Spleen (tissue), 11 donors: ENCODE results near the gene KCNJ8. TPM values are rescaled to one million over a fixed set of nuclear protein-coding genes. Genes with fewer than 3 reads are reported as not detected.

Experiments
- DNase-seq: peaks from one replicate; pipeline ENCODE4 v3.0.0-alpha.2; 2020
- H3K27ac ChIP-seq, 8 donors: fragments of 200-600 bp; sonication (generic) in 7 of 8; 1 replicate in 4 of 8; 2 replicates in 4 of 8; pipeline versions ENCODE4 v1.5.0 to v1.8.0; 2016 to 2021; ENCODE audit warnings: inconsistent platforms in 4 of 8, mild to moderate bottlenecking in 4 of 8, moderate library complexity in 1 of 8
- H3K27me3 ChIP-seq, 7 donors: fragments of 200-600 bp; sonication (generic) in 6 of 7; replicated peaks in 1 of 7; 1 replicate in 4 of 7; 2 replicates in 3 of 7; pipeline versions ENCODE4 v1.5.0 to v1.8.0; 2016 to 2021; ENCODE audit warnings: inconsistent platforms in 3 of 7, mild to moderate bottlenecking in 1 of 7
- H3K36me3 ChIP-seq, 6 donors: fragments of 200-600 bp; sonication (generic) in 5 of 6; 1 replicate in 4 of 6; 2 replicates in 2 of 6; pipeline versions ENCODE4 v1.5.0 to v1.8.0; 2016 to 2021; ENCODE audit warnings: inconsistent platforms in 2 of 6
- H3K4me1 ChIP-seq, 6 donors: fragments of 200-600 bp; sonication (generic) in 5 of 6; 1 replicate in 3 of 6; 2 replicates in 3 of 6; pipeline versions ENCODE4 v1.5.0 to v1.8.0; 2016 to 2021; ENCODE audit warnings: inconsistent platforms in 3 of 6
- H3K4me3 ChIP-seq, 8 donors: fragments of 200-600 bp; sonication (generic) in 7 of 8; 1 replicate in 4 of 8; 2 replicates in 4 of 8; pipeline versions ENCODE4 v1.5.0 to v1.8.0; 2016 to 2021; ENCODE audit warnings: inconsistent platforms in 4 of 8, mild to moderate bottlenecking in 4 of 8, moderate library complexity in 2 of 8
- H3K9me3 ChIP-seq, 8 donors: fragments of 200-600 bp; sonication (generic) in 7 of 8; 1 replicate in 4 of 8; 2 replicates in 4 of 8; pipeline versions ENCODE4 v1.5.0 to v1.8.0; 2016 to 2021; ENCODE audit warnings: inconsistent platforms in 4 of 8
- POLR2A ChIP-seq, 3 donors: fragments of 450-650 bp; IDR thresholded peaks; one replicate each; pipeline ENCODE4 v1.5.1; 2017; ENCODE audit warnings: antibody characterized with exemption in 3 of 3, mild to moderate bottlenecking in 1 of 3
- POLR2AphosphoS5 ChIP-seq, 3 donors: sonication (generic); formaldehyde crosslinking; IDR thresholded peaks; one replicate each; pipeline ENCODE4 v1.5.1; 2017; ENCODE audit warnings: antibody characterized with exemption in 3 of 3
- WGBS, 5 donors: extraction: QIAGEN DNeasy Blood & Tissue Kit in 3 of 5; methylation state at CpG; one replicate each; pipeline versions ENCODE4 v1.1.5 to v1.1.7; 2013 to 2018; 5-methylcytosine and 5-hydroxymethylcytosine counted together
- intact Hi-C: fragments of 100-400 bp; cut with DNase I; formaldehyde crosslinking; loops from one replicate; pipeline ENCODE4 v1.15.0; 2023; ENCODE audit warnings: low total_unique reads
- polyA plus RNA-seq, 3 donors: library from polyadenylated mRNA; stranded (reverse); fragments of 200-250 nt; gene quantifications; one replicate each; pipeline ENCODE4 v1.2.1, GENCODE V29; 2013
- total RNA-seq, 7 donors: library from RNA; depleted of rRNA in 3 of 7; stranded (reverse); fragments of >200 nt in 3 of 7; fragmentation: NEBNext Ultra II Directional in 4 of 7; extraction: Animal tissue kit (Norgen Biotek cat#: 25700) in 4 of 7; gene quantifications; one replicate each; pipeline versions ENCODE4 v1.1.0 to v1.2.1, GENCODE V29; 2016 to 2021
- TF ChIP-seq, protein P1 (sequence below), 11 experiments: fragments of 200-600 bp in 7 of 11; fragments of 450-650 bp in 4 of 11; sonication (generic) in 4 of 11; IDR thresholded peaks in 8 of 11; conservative IDR thresholded peaks in 3 of 11; 1 replicate in 7 of 11; 2 replicates in 4 of 11; pipeline versions ENCODE4 v1.4.0 to v1.8.0; 2016 to 2021; ENCODE audit warnings: antibody characterized with exemption in 11 of 11, inconsistent platforms in 4 of 11, mild to moderate bottlenecking in 1 of 11
- donor health status: healthy with polysubstance abuse.
- donor health status: DM: no; HTN: no; CAD: no; lungs with moderate emphysema.
- donor health status: DM: no; HTN: no; CAD: no.
- donor health status: Bipolar disorder and iron deficiency.
- donor health status: healthy.
- donor health status: DM: no; HTN: no; CAD: no.
- donor health status: DM: yes; HTN: yes; CAD: no.

KCNJ8 gene
- total and polyA plus RNA-seq, 10 donors, result 1.6 to 19.3 (median 6.8) TPM

- Histone ChIP-seq H3K9me3 (no peaks in the 10 kb centered on the region), H3K27ac (no peak overlapping the region), H3K4me1 (no peaks in the 10 kb centered on the region), H3K27me3 (no peaks in the 10 kb centered on the region), H3K36me3 (no peaks in the 10 kb centered on the region), H3K4me3 (no peak overlapping the region)
- WGBS, 5 donors, result 57 to 76% (median 72%) methylated on average over 2 of the region's 2 CpGs
- DNase-seq, result no peak
- TF ChIP-seq POLR2A (IDR thresholded peaks at IDR 0.05) (no peak), POLR2AphosphoS5 (IDR thresholded peaks at IDR 0.05) (no peak)
- TF ChIP-seq, protein P1, sequence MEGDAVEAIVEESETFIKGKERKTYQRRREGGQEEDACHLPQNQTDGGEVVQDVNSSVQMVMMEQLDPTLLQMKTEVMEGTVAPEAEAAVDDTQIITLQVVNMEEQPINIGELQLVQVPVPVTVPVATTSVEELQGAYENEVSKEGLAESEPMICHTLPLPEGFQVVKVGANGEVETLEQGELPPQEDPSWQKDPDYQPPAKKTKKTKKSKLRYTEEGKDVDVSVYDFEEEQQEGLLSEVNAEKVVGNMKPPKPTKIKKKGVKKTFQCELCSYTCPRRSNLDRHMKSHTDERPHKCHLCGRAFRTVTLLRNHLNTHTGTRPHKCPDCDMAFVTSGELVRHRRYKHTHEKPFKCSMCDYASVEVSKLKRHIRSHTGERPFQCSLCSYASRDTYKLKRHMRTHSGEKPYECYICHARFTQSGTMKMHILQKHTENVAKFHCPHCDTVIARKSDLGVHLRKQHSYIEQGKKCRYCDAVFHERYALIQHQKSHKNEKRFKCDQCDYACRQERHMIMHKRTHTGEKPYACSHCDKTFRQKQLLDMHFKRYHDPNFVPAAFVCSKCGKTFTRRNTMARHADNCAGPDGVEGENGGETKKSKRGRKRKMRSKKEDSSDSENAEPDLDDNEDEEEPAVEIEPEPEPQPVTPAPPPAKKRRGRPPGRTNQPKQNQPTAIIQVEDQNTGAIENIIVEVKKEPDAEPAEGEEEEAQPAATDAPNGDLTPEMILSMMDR (IDR thresholded peaks at IDR 0.05 in 8 of 11, conservative IDR thresholded peaks at IDR 0.05 in 3 of 11), result no peak
- intact Hi-C loops, result no loop called here
Measured at GRCh38 chr12:21818627-21819026, 44.1 kb upstream of the KCNJ8 start.

- TF ChIP-seq, protein P1 (IDR thresholded peaks at IDR 0.05 in 8 of 11, conservative IDR thresholded peaks at IDR 0.05 in 3 of 11), result no peak
- TF ChIP-seq POLR2AphosphoS5 (IDR thresholded peaks at IDR 0.05) (no peak), POLR2A (IDR thresholded peaks at IDR 0.05) (no peak)
- no peak overlapping the region for H3K27ac ChIP-seq
- WGBS, 5 donors, result 64 to 84% (median 74%) methylated on average over 1 of the region's 1 CpG
- H3K4me3 ChIP-seq, result no peak overlapping the region
- H3K9me3 ChIP-seq, result peaks cover 0 to 9% (median 3%) of the 10 kb centered on the region in 8 donors
- intact Hi-C loops, result no loop called here
- H3K27me3 ChIP-seq, result no peaks in the 10 kb centered on the region
- no peak for DNase-seq
- no peaks in the 10 kb centered on the region for H3K36me3 ChIP-seq
- H3K4me1 ChIP-seq, result no peaks in the 10 kb centered on the region
Measured at GRCh38 chr12:21815306-21816062, 41.0 kb upstream of the KCNJ8 start.

DNA sequence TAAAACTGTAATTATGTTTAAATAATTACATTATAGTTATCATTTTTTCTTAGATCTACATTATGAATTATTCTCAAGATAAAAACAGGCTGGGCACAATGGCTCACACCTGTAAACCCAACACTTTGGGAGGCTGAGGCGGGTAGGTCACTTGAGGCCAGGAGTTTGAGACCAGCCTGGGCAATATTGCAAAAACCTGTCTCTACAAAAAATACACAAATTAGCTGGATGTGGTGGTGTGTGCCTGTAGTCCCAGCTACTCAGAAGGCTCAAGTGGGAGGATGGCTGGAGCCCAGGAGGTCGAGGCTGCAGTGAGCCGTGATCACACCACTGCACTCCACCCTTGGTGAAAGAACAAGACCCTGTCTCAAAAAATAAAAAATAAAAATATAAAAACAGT lies 40.3 kb upstream of the KCNJ8 start:
- DNase-seq, result no peak
- no peak overlapping the region for H3K27ac ChIP-seq
- 81 to 94% (median 86%) methylated on average over 3 of the region's 3 CpGs for WGBS, 5 donors
- intact Hi-C loops, result no loop called here
- no peaks in the 10 kb centered on the region for H3K4me1 ChIP-seq
- no peak overlapping the region for H3K4me3 ChIP-seq
- H3K9me3 ChIP-seq, result peaks cover 0 to 16% (median 9%) of the 10 kb centered on the region in 8 donors
- H3K27me3 ChIP-seq, result no peaks in the 10 kb centered on the region
- no peaks in the 10 kb centered on the region for H3K36me3 ChIP-seq
- TF ChIP-seq POLR2A (IDR thresholded peaks at IDR 0.05), result no peak
- TF ChIP-seq POLR2AphosphoS5 (IDR thresholded peaks at IDR 0.05), result no peak
- TF ChIP-seq, protein P1 (IDR thresholded peaks at IDR 0.05 in 8 of 11, conservative IDR thresholded peaks at IDR 0.05 in 3 of 11), result no peak

- peaks cover 0 to 18% (median 10%) of the 10 kb centered on the region in 8 donors for H3K9me3 ChIP-seq
- DNase-seq, result no peak
- WGBS, 5 donors, result 80 to 93% (median 85%) methylated on average over 2 of the region's 2 CpGs
- no peak overlapping the region for H3K27ac ChIP-seq
- intact Hi-C loops, result no loop called here
- no peaks in the 10 kb centered on the region for H3K4me1 ChIP-seq
- no peaks in the 10 kb centered on the region for H3K36me3 ChIP-seq
- no peaks in the 10 kb centered on the region for H3K27me3 ChIP-seq
- no peak overlapping the region for H3K4me3 ChIP-seq
- TF ChIP-seq, protein P1 (IDR thresholded peaks at IDR 0.05 in 8 of 11, conservative IDR thresholded peaks at IDR 0.05 in 3 of 11), result no peak
- no peak for TF ChIP-seq POLR2A (IDR thresholded peaks at IDR 0.05)
Measured at GRCh38 chr12:21814327-21814726, 39.8 kb upstream of the KCNJ8 start.
